DMS153 (cell line): Measurements from ENCODE around the gene NCAPG.
A peak's percentile ranks its signal among the peaks of the same experiment; 100 is the strongest.

ENCODE experiments used
- DNase-seq: peaks from one replicate; lab custom pipeline; 2025; lab: John Stamatoyannopoulos, UW

Gene NCAPG, protein sequence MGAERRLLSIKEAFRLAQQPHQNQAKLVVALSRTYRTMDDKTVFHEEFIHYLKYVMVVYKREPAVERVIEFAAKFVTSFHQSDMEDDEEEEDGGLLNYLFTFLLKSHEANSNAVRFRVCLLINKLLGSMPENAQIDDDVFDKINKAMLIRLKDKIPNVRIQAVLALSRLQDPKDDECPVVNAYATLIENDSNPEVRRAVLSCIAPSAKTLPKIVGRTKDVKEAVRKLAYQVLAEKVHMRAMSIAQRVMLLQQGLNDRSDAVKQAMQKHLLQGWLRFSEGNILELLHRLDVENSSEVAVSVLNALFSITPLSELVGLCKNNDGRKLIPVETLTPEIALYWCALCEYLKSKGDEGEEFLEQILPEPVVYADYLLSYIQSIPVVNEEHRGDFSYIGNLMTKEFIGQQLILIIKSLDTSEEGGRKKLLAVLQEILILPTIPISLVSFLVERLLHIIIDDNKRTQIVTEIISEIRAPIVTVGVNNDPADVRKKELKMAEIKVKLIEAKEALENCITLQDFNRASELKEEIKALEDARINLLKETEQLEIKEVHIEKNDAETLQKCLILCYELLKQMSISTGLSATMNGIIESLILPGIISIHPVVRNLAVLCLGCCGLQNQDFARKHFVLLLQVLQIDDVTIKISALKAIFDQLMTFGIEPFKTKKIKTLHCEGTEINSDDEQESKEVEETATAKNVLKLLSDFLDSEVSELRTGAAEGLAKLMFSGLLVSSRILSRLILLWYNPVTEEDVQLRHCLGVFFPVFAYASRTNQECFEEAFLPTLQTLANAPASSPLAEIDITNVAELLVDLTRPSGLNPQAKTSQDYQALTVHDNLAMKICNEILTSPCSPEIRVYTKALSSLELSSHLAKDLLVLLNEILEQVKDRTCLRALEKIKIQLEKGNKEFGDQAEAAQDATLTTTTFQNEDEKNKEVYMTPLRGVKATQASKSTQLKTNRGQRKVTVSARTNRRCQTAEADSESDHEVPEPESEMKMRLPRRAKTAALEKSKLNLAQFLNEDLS

DNA sequence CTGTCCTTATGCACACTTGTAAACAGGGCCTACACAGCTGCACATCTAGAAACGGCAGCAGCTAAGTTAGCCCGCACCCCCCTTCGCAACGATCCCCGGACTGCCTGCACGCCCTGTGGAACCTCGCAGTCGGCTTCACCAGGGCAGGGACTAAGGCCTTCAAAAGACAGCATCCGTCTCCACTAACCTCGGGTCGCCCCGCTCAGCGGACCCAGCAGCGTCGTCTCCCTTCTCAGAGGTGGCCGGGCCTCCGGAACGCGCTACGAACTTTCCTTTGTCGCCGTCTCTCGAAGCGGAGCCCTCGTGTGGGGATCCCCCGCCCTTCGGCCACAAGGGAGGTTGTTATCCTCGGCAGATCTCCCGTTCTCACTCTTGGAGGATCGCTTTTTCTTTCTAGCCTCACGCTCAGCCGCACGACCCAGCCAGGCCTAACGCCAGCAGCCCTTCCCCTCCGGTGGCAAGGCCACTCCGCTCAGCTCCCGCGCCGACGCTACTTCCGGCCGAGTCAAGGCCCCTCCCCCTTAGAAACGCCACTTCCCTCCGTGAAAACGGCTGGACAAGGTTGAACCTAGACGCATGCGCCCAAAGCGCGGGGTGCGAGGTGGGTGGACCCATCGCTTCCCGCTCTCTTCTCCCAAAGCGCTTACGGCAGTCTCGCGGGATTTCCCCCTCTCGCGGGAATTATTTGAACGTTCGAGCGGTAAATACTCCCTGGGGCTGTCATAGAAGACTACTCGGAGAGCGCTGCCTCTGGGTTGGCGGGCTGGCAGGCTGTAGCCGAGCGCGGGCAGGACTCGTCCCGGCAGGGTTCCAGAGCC, at the start of gene NCAPG, which contains the start of gene DCAF16:
TSS of gene NCAPG (plus strand) at position 720 of the 818 bp plus-strand sequence. CDS start 99 bp downstream, outside the sequence.
TSS of gene DCAF16 (minus strand) at position 498 of the 818 bp plus-strand sequence. CDS start 6,616 bp downstream, outside the sequence.
- DNase-seq, result peak; percentile 90

DNA sequence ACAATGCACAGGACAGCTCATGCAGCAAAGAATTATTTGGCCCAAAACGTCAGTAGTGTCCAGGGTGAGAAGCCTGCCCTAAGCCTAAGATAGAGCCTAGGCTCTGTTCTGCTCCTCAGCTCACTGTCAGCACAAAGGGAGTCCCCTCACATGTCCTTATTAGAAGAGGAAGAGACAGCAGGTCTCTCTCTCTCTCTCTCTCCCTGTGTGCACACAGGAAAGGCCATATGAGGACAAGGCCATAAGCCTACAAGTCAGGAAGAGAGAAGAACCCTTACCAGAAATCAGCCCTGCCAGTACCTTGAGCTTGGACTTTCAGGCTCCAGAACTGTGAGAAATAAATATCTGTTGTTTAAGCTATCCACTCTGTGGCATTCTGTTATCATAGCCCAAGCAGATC, 49.7 kb upstream of the NCAPG start:
- DNase-seq, result no peak

DNA sequence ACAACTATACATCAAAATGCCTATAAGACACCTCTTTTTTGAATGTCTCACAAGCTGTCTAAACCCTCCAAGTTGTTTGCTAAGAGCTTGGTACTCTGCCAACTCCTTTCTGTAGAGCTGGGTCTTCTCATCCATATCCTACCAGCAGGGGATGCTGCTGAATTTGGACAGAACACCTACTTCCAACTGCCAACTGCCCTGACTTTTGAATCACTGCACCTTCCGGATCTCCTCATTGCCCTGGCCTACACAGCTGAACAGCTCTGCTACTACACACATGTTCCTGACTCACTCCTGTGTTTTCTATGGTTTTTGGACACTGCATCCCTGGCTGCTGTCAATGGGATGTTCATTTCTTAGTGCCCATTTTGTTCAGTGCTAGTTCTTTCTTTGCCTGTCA, 48.1 kb upstream of the NCAPG start:
- DNase-seq, result no peak

DNA sequence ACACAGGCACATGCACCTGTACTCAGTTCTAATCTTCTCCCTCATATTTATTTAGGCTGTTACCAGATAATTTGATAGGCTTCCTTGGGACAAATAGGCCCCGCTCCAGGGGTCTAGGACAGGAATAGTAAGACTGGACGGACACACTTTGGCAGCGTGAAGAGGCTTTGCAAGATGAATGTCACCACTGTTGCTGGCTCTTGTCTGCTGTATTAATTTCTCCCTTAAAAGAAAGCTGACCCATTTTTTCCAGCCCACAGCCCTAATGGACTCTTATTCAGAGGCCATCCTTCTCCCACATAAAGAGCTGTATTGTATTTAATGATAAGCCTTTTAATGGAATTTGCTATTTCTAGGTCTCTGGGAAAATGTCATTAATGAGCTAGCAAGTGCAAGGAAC, 47.4 kb upstream of the NCAPG start:
- DNase-seq, result no peak

DNA sequence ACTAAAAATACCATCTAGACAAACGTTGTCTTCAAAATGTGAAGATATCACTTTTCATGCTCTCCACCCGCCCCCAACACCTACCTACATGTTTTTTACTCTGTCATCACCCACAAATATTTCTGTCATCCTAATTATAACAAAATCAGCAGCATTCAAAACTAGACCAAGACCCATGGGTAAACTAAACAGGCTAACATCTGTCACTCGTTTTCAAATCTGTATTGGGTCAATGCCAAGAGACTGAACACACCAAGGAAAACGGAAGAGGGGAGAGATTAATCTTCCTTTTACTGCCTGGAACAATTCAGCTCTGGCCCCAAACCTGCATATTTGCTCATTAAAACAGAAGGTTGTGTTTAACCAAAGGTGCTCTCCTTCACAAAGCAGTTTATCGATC, 46.8 kb upstream of the NCAPG start:
- no peak for DNase-seq

DNA sequence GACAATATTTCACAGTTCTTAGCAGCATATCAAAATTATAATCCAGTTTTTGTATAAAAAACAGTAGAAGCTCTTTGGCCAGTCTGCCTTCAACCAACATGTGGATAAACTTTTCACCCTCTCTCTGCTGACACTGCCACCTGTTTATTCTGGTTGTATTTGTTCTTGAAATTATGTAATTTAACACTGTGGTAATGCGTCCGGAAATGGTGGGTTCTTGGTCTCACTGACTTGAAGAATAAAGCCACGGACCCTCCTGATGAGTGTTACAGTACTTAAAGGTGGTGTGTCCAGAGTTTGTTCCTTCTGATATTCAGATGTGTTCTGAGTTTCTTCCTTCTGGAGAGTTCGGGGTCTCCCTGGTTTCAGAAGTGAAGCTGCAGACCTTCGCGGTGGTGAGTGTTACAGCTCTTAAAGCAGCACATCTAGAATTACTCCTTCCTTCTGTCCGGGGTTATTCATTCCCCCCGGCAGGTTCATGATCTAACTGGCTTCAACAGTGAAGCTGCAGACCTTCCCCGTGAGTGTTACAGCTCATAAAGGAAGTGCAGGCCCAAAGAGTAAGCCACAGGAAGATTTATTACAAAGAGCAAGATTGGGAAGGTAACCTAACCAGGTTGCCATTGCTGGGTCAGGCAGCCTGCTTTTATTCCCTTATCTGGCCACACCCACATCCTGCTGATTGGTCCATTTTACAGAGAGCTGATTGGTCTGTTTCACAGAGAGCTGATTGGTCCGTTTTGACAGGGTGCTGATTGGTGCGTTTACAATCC, 45.1 kb upstream of the NCAPG start:
- DNase-seq, result no peak

DNA sequence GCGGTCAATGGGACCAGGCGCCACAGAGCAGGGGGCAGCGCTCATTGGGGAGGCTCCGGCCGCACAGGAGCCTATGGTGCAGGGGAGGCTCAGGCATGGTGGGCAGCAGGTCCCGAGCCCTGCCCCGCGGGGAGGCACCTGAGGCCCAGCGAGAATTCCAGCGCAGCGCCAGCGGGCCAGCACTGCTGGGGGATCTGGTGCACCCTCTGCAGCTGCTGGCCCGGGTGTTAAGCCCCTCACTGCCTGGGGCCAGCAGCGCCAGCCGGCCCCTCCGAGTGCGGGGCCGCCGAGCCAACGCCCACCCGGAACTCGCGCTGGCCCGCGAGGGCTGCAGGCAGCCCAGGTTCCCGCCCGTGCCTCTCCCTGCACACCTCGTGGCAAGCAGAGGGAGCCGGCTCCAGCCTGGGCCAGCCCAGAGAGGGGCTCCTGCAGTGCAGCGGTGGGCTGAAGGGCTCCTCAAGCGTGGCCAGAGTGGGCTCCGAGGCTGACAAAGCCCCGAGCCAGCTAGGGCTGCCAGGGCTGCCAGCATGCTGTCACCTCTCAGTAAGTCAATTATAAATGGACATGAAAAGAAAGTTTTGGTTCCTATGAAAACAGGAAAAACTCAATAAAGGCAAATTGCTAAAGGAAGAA, 43.8 kb upstream of the NCAPG start:
- no peak for DNase-seq

DNA sequence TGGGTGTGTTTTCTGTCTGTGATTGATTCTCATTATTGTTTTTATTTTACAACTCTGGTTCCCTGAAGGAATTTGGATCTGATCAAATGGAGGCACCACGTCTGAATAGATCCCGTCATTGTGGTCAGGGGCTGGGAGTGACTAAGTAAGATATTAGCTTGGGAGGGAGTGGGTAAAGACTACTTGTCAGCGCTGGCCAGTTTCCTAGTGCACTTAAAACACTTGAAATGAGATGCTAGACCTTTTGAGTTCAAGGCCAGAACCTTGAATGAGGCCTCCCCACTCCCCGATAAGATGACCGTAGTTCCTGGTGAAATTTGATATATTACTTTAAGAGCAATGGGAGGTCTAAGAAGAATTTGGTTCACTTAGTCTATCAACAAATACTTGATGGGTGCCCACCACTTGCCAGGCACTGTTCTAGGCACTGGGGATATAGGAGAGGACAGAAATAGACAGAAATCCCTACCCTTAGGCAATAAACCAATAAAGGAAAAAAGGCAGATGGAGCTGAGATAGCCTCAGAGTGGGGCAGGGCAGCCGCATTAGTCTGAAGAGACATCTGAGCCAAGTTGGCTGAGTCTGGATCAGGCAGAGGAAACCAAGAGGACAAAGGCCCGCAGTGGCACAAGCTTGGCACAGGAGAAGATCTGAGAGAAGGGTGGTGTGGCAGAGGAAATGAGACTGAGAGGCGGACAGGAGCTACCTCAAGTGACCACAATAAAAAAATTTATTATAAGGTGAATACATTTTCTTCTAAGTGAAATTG, 41.2 kb upstream of the NCAPG start:
- DNase-seq, result no peak

DNA sequence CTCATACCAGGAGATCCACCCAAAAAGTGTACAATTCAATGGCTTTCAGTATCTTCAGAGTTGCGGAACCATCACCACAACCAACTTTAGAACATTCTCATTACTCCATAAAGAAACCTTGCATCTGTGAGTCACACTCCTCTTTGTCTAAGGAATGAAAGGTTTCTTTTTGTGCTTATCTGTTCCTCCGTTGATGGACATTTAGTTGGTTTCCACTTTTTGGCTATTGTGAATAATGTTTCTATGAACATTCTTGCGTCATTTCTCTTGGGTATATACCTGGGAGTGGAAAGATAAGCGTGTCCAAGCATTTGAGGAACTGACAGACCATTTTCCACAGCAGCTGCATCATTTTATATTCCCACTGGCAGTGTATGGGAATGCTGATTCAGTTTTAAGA, 39.9 kb upstream of the NCAPG start:
- DNase-seq, result no peak

DNA sequence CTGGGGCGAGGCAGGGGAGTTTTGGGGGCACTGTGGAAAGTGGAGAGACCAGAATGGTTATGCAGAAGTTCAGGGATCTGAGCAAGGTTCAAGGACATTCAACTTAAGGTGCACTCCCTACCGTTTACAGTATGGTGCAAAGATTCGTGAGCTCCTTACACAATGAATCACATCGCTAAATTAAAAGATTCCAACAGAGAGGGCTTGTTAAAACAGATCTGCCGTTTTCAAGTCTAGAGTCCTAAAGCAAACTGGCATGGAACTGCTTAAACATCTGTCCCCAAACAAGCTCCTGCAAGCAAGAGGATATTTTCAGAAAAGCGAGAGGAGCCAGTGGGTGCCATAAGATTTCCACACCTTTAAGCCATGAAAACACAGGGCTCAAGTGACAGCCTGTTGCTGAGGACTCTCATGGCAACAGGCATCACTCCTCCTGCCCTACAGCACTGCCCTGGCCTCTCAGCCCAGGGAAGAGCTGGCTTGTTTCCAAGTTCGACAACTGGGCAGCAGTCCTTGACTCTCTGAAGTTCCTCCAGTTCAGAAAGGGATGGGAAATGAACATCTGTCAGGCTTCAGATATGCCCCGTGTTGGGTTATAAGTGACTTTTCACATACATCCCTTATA, 39.4 kb upstream of the NCAPG start:
- no peak for DNase-seq

DNA sequence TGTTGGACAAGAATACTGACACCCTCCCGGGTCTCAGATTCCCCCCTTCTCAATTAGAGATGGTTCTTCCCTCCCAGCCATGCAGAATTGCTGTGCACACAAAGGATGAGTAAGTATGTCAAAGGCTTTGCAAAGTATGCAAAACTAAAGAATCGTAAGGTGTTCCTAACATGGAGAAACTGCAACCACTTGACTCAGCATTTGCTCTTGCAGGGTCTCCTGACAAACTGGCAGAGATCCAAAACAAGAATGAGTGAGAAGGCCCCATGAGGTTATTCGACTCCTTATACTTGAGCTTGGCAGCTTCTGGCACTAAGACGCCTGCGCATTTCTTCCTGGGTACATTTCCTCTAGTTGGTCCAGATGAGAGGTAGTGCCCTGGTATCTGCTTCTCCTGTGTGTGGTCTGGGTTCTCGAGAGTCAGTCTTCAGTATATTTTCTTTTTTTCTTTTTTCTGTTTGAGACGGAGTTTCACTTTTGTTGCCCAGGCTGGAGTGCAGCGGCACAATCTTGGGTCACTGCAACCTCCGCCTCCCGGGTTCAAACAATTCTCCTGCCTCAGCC, 37.6 kb upstream of the NCAPG start:
- no peak for DNase-seq

DNA sequence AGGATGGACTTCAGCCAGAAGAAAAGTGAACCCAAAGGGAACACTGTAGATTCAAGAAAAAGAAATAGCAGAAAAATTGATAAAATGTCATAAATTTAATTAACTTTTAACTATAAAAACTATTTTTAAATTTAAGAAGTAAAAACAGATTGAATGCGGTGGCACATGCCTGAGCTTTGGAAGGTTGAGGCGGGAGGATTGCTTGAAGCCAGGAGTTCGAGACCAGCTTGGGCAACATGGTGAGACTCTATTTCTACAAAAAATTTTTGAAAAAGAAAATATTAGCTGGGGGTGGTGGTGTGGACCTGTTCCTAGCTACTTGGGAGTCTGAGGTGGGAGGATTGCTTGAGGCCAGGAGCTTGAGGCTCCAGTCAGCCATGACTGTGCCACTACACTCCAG, 32.3 kb upstream of the NCAPG start:
- DNase-seq, result no peak

DNA sequence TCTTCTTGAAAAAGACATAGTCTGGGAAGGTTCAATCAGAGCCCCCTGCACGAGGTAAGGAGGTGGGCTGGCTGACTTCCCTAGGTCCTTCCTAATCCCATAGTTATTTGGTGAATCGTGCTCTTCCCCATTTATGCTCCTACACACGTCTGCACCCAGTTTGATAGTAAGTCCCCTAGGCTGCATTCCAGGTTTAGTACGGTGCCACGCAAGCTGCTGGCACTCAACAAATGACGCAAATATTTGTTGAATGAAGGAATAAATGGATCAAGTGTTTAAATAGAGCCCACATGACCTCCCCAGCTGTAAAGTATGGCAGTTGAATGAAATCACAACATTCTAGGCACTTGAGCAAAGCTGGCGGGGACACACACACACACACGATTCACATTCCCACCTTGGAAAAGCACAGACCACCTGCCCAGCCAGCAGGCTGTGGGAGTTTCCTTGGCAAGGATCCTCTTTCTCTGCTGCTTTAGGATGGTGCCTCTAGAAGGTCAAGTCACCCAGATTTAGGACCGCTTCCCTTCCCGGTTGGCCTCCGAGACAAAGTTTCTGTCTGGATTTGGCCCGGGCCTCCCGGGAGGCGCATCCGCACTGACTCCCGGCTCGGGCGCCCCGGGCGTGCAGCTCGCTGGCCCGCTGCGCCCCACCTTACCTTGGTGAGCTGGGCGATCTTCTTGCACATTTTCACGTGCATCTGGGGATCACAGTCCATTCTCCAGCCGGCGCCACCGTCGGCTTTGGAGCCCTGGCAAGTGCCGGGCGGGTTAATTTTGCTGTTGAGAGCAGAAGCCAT, 30.1 kb upstream of the NCAPG start:
- DNase-seq, result peak; percentile 34

DNA sequence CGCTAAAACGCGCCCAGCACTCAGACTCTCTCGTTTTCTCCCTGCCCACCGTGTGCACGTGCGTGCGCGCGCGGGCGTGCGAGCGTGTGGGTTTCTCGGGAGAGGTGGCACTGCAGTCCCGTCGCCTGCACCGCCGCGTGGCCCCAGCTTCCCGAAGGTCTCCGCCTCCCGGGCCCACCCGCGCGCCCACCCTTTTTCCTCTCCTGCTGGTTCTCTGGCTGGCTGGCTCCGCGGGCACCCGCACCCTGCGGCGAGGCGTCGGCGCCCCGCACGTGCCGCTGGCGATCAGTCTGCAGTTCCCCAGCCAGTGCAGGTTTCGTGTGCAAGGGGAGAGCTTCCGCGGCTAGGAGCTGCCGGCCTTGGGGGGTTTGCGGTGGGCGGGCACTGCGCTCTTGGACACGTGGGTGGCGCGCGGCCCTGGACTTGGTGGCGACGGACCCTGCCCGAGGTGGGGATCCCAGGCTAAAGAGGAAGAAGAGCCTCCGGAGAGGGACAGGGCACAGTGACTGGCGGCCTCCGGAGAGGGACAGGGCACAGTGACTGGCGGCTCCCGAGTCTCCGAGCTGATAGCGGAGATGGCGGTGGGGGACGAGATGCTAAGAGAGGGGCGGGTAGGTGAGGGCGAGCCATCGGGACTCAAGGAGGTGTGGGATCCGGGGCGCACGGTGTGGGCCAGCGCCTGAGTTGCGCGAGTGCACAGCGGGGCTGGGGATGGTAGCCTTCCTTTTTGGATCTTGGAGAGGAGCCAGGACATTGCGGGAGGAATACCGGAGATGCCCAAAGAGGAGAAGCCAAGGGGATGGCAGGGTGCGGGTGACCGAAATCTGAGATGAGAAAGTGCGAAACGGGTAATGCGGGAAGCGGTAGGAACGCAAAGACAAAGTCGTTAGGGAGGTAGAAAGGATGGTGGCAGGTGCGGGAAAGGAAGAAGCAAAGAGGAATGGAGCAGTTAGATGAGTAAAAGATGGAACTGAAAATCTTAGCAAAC, 29.2 kb upstream of the NCAPG start, which contains the start of gene FAM184B:
TSS of gene FAM184B (minus strand) at position 322 of the 988 bp plus-strand sequence. CDS start 322 bp downstream, outside the sequence.
- DNase-seq, result no peak

DNA sequence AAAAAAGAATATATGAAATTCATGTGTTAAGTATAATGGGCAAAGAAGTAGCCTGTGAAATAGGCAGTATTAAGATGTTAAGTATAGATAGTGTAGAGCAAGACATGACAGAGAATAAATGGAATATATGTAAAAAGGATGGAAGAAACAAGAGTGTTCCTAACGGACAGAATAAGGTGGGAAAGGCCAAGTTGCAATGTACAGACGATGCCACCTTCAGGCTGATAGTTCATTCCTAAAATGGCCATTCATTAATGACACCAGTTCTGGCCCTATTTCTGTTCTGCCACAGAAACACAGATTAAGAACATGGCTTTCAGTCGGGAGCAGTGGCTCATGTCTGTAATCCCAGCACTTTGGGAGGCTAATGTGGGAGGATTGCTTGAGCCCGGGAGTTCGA, 24.9 kb upstream of the NCAPG start:
- no peak for DNase-seq

DNA sequence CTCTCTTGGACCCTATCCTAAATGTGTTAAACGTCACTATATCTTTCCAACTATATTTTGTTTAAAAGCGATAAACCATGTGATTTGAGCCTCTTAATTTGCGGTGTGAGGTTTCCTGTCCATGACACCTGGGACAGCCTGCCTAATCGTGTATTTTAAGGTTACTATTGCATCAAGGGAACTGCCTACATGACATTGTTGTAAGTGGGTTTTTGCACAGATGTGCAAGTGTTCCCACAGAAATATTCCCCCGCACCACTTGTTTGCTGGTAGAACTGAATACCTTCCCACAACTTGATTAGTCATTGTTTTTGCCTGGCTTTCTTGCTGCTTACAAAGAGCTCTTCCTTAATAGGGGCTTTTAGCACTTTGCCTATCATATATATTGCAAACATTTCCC, 24.2 kb upstream of the NCAPG start:
- no peak for DNase-seq

DNA sequence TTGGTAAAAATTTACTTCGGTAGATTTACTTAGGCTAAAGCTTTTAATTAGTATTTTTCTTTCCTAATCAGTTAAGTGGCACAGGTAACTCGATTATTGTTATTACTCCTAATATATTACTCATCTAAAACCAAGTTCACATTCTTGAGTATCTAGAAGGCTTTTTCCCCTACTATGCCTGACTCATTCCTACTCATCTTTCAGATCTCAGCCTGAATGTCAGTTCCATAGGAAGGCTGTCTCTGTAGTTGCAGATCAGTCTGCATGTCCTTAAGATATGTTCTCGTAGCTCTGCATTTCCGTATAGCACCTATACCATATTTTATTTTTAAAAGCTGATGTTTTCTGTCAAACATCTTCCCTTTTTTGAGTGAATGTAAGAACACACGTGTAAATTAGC, 23.5 kb upstream of the NCAPG start:
- DNase-seq, result no peak
